NK-92 treated with Interleukin-12 subunit alpha and Interleukin-12 subunit beta, amount 100 ng/mL, for 24 hours (cell line): ENCODE data around the gene C3.
A peak's percentile ranks its signal among the peaks of the same experiment; 100 is the strongest.
"Not testable (repeated sequence)": the region's sequence is repeated elsewhere in the genome, so short reads cannot be mapped to it uniquely, and the experiment has no call there.

ENCODE experiments used
- DNase-seq: peaks from one replicate; lab custom pipeline; 2025; lab: John Stamatoyannopoulos, UW

C3 gene

DNA sequence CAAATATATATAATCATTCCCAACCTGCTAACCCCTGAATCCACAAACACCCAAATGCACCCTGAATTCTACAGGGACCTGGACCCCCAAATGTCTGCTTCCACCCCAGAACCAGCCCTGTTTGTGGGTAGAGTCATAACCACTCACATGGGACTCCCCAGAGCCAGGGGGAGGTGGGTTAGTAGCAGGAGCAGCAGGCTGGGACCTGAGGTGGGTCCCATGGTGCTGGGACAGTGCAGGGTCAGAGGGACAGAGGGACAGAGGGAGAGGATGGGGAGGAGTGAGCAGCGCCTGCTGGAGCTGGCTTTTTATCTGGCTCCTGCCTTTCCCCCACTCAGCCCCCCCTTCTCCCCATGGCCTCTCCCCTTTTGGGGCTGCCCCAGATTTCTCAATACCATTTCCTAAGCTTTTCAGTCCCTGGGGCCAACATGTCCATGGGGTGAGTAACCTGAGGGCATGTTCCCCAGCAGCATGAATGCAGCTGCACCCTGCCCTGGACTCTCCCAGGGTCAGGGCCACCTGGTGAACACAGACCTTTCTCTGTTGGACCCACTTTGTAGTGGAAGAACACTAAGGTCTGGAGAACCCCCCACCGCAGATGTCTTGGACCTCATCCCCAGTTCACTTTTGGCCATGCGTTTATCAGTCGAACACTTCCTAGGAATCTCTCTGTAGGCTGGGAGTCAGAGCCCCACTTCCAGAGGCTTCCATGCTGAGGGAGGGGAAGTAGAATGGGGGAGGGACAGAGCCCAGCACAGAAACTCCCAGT is at the start of gene C3:
Gene C3, minus strand, starts transcription at position 282 of the 769 bp plus-strand sequence. Its CDS starts 61 bp downstream, at position 221.
- peak; percentile 29 for DNase-seq

DNA sequence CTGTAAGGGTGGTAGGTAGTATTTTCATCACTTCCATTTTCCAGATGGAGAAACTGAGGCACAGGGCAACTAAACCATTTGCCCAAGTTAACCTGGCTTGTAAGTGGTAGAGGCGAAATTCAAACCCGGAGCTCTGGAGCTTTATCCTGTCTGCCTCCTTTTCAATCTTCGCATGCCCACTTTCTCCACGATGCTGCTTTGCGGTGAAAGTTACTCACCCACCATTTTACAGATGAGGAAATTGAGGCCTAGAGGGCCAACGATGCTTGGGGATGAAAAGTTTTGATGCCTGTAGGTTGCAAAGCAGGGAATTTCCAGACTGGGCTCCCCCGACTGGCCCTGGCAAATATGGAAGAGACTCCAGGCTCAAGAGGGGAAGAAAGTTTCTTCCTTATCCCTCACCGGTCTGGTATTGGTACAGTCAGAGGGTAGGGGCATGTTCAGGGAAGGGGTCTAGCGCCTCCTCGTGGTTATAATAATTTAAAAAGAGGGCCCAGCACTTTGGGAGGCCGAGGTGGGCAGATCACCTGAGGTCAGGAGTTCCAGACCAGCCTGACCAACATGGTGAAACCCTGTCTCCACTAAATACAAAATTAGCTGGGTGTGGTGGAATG is 48.7 kb upstream of the C3 start:
- no peak for DNase-seq

- no peak for DNase-seq
Measured at GRCh38 chr19:6768236-6768785, 47.9 kb upstream of the C3 start.

DNA sequence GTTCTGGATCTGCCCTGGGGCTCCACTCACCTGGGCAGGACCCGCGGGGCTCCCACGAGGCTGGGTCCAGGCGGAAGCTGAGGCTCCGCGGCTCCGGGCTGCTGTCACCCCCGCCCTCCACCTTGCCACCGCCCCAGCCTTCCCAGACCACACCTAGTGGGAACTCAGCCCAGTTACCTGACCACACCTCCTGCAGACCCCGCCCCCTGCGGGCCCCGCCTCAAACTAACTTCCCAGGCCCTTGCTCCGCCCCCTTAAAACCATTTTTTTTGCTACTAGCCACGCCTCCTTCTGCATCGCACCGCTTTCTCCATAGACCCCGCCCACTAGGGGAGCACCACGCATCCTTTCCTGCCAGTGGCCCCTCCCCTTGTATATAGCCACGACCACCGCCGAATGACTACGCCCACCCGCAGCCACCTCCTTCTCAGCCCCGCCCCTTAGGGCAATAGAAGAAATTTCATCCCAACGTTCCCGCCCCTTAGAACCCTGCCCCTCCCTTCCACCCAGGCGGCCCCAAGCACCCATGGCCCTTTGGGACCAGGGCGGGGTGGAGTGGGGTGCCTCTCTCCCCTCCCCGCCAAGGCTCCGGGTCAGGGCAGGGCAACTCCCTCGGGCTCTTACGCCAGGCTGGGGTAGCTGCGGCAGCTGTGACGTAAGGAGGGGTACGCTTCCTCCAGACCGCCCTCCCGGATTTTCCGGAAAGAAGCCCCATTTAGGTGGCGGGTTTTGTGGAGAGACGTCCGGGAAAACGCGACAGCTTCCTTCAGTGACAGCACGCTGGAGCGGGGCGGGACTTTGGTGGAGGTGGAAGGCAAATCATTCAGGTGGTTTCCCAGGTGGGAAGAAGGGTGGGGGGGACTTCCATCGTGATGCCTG is 47.1 kb upstream of the C3 start, which contains the start of gene SH2D3A:
Gene SH2D3A, minus strand, starts transcription at position 79 of the 879 bp plus-strand sequence. CDS start 3,687 bp downstream, outside the sequence.
- peak; percentile 91 for DNase-seq

DNA sequence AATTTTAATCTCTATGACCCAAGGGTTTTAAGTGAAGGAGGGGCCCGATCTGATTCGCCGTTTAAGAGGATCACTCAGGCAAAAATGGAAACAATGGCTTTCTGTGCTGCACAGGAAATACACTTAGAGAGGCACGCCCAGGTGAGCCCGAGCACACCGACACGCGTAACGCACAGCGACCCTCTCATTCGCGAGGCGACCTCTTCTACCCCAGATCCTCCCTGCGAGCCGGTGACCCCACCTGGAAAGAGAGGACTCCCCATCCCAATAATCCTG is 46.6 kb upstream of the C3 start:
- DNase-seq = no peak

GRCh38 chr19:6766357-6767080 is 46.1 kb upstream of the C3 start:
- no peak for DNase-seq

DNA sequence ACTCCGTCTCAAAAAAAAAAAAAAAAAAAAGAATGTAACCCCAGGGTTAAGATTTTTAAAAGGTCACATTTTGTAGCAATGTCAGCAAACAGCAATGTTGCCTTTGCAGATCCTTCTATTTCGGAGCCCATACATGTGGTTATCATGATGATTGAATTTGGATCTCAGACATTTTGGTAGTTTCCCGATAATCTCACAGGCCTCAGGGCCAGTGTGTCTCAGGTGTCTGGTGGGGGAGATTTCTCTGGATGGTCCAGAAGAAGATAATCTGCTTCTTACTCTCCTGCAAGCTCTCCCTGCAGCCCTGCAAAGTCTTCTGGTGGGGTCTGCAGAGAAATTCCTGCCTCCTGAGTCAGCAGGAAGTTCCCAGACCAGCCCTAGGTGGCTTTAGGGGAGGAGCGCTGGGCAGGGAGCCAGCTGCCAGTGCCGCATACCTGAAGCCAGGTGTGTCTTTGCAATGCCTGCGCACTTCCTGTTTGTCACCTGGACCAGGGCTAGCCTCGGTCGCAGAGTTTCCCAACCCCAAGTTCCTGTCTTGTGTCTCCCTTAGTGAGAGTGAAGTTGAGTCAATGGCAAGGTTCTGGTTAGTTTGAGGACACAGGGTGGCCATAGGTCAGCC is 45.4 kb upstream of the C3 start:
- no peak for DNase-seq

GRCh38 chr19:6762253-6762797 is 41.9 kb upstream of the C3 start:
- not testable (repeated sequence) for DNase-seq

DNA sequence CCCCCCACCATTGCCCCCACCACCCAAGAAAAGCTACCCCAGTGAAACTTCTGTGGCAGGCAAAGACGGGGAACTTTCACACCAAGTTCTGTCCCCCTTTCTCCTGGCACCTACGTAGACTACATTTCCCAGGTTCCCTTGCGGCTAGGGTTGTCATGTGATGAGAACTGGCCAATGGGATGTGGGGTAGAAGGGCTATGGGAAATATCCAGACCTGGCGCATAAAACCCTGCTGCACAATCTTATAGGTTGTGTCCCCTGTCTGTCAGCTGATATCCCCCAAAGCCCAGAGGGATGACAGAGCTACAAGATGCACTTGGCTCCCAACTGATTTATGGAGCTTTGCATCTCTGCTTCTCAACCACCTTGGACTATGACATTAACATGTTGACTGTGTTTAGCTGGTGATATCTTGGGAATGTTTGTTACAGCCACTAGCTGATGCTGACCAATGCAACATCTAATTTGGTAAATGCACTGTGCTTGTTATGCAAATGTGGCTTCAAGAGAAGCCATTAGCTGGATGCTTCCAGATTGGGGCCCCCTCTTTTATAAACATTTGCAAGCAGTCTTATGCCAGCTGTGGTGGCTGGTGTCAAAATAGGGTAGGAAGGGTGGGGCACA is 40.7 kb upstream of the C3 start:
- no peak for DNase-seq

GRCh38 chr19:6760606-6761005 is 40.2 kb upstream of the C3 start:
- no peak for DNase-seq

DNA sequence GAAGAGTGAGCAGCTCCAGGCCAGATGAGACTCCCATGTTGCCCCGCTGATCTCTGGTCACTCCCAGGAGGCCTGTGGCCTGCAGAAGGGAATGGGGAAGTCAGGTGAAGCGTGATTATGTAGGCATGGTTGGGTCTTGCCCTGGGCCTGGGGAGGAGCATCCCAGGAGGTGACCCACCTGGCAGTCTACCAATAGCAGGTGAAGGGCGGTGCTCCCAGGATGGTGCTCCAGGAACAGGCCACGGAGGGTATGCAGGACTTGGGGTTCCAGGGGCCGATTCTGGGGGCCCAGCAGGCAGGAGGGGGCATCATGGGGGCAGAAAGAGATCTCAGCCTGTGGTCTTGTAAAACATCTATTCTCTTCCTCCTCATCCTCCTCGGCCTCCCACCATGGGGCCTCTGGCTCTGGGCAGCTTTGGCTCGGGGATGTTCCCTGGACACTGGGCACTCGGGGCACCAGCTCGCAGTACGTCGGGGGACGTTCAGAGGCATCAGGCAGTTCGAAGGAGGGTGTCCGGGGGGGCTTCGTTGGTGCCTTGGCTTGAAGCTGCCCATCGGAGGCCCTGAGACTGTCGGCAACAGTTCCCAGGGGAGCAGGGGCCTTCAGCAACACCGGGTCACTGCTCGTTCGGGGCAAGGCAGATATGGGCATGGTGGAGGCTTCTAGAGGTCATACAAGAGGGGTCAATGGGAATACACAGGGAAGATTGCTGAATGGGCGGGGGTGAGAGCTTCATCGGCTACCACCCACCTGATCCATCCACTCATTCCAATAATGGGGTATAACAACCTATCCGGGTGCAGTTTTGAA is 34.4 kb upstream of the C3 start:
- DNase-seq = no peak

- DNase-seq = no peak
Measured at GRCh38 chr19:6754136-6754535, 33.7 kb upstream of the C3 start.

DNA sequence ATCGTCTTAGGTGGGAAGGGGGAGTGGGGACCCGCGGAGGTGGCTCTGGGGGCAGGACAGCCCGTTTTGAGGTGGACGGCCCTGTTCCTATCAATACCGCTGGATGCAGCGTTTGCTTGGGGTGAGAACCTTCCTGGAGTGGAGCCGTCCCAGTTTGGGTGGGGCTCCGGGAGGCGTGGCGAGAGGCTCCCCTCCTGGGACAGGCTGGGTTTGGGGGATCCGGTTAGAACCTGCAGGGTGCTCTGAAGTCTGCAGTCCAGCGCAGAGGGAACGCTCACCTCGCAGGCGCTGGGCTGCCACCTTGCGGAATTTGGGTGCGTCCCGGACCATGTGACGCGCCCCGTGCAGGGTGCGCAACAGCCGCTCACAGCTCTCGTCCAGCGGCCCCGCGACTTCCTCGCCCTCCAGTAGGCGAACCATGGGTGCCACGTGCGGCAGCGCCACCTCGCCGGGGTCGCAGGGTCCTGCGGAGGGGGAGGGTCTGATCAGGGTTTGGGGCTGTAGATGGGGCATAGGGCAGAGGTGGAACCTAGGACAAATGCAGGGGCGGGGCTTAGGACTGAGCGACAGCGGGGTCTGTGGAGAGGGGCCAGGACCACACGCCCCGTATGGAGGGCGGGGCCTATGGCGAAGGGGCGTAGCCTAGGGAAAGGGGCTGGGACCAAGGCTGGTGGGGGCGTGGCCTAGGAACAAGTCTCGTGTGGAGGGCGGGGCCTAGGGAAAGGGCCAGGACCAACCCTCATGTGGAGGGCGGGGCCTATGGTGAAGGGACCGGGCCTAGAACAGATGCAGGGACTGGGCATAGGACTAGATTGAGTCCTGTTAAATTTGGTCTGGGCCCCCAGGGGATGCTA is 33.0 kb upstream of the C3 start:
- DNase-seq = no peak

GRCh38 chr19:6752256-6753177 is 32.1 kb upstream of the C3 start:
- DNase-seq = no peak

- no peak for DNase-seq
Measured at GRCh38 chr19:6751189-6751588, 30.7 kb upstream of the C3 start.

DNA sequence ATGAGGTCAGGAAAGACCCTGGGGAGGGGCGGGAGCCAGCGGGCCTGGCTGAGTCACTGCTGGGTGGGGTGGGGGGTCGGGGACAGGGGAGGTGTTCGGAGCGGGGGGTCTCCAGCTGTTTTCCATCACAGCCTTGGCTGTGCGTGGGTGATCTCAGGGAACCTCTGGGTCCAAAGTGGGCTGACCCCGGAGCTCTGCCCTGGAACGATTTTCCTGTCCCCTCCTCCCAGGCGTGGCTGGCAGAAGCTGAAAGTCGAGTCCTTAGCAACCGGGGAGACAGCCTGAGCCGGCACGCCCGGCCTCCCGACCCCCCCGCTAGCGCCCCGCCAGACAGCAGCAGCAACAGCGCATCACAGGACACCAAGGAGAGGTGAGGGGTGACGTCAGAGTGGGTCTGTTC is 29.6 kb upstream of the C3 start:
- no peak for DNase-seq

GRCh38 chr19:6748543-6748942 is 28.1 kb upstream of the C3 start:
- DNase-seq = not testable (repeated sequence)

GRCh38 chr19:6745965-6746364 is 25.5 kb upstream of the C3 start:
- DNase-seq = no peak
